OCI-LY1 (cell line): ENCODE data around the gene POLR3A.

Source experiments
- CTCF ChIP-seq: fragments of 200-600 bp; sonication (generic), shearing (Covaris generic); IDR thresholded peaks from 2 replicates; pipeline ENCODE4 v1.5.1; 2017; ENCODE audit warnings: mild to moderate bottlenecking, antibody characterized with exemption, low read length, moderate library complexity, mixed read lengths
- EZH2 ChIP-seq: fragments of 200-600 bp; sonication (generic), shearing (Covaris generic); IDR thresholded peaks from 2 replicates; pipeline ENCODE4 v1.8.0; 2017; ENCODE audit warnings: borderline replicate concordance, mixed run types, mild to moderate bottlenecking, antibody characterized with exemption, low read length, moderate library complexity, mixed read lengths

GRCh38 chr10:78066012-78066411 lies 36.7 kb upstream of the POLR3A start:
- TF ChIP-seq EZH2 (no peak), CTCF (no peak)
